Chondrocyte (in vitro differentiated cells): ENCODE results near the gene FBXO39. TPM values are rescaled to one million over a fixed set of nuclear protein-coding genes. Genes with fewer than 3 reads are reported as not detected.
"Not testable (repeated sequence)": the region's sequence is repeated elsewhere in the genome, so short reads cannot be mapped to it uniquely, and the experiment has no call there.

ENCODE experiments used
- DNase-seq: peaks from one replicate; pipeline ENCODE4 v3.0.0; 2021; ENCODE audit warnings: mixed read lengths, low spot score
- H3K27ac Mint-ChIP-seq: one replicate; pipeline ENCODE4 v1.8.0; 2021; ENCODE audit warnings: mild to moderate bottlenecking, moderate library complexity, mixed read lengths; ENCODE audit not compliant: unreplicated experiment
- H3K27me3 Mint-ChIP-seq: 2 replicates; pipeline ENCODE4 v1.8.0; 2021; ENCODE audit warnings: low read depth, mixed read lengths
- H3K36me3 Mint-ChIP-seq: 2 replicates; pipeline ENCODE4 v1.8.0; 2021; ENCODE audit warnings: low read depth, mixed read lengths
- H3K4me1 Mint-ChIP-seq: 2 replicates; pipeline ENCODE4 v1.8.0; 2021; ENCODE audit warnings: low read depth, mild to moderate bottlenecking, mixed read lengths
- H3K4me3 Mint-ChIP-seq: one replicate; pipeline ENCODE4 v1.8.0; 2021; ENCODE audit warnings: mild to moderate bottlenecking, moderate library complexity, mixed read lengths; ENCODE audit not compliant: unreplicated experiment
- H3K9me3 Mint-ChIP-seq: 2 replicates; pipeline ENCODE4 v1.8.0; 2021; ENCODE audit warnings: low read depth, mixed read lengths
- total RNA-seq: library from RNA; stranded (reverse); gene quantifications from 3 replicates; pipeline ENCODE4 v1.2.1, GENCODE V29; 2021
- TF ChIP-seq, protein P1 (sequence below): fragments of 200-600 bp; sonication (generic); IDR thresholded peaks from 2 replicates; pipeline ENCODE4 v1.5.0; 2021; ENCODE audit warnings: antibody characterized with exemption, mild to moderate bottlenecking, moderate library complexity

FBXO39 gene
- total RNA-seq, 1 donor from 2014 or later = not detected

DNA sequence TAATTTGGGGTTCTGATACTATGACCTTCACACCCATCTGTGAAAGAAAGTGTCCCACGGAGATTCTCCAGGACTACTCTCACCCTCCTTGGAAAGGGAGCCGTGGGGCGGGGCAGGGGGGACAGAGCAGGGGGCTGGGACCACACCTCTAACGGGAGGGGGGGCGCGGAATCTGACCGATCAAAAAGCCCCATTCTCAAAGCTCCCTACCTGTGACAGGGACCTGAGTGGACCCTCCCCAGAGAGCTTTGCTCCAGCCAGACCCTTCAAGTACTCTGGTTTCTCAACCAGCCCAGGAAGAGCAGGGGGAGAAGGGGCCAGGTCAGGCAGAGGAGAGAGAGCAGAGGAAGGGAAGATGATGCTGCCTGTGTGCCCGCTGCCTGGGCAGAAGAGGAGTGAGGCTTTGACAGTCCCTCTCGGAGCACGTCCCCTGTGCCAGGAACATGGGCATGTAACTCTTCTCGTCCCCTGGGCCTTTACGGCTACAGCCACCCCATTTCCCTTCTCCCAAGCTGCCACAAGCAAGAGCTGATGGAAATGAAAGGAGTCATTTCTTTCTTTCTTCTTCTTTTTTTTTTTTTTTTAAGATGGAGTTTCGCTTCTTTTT lies 19.5 kb upstream of the FBXO39 start:
- H3K9me3 Mint-ChIP-seq = no peaks in the 10 kb centered on the region
- H3K4me3 Mint-ChIP-seq = no peak overlapping the region
- TF ChIP-seq, protein P1, sequence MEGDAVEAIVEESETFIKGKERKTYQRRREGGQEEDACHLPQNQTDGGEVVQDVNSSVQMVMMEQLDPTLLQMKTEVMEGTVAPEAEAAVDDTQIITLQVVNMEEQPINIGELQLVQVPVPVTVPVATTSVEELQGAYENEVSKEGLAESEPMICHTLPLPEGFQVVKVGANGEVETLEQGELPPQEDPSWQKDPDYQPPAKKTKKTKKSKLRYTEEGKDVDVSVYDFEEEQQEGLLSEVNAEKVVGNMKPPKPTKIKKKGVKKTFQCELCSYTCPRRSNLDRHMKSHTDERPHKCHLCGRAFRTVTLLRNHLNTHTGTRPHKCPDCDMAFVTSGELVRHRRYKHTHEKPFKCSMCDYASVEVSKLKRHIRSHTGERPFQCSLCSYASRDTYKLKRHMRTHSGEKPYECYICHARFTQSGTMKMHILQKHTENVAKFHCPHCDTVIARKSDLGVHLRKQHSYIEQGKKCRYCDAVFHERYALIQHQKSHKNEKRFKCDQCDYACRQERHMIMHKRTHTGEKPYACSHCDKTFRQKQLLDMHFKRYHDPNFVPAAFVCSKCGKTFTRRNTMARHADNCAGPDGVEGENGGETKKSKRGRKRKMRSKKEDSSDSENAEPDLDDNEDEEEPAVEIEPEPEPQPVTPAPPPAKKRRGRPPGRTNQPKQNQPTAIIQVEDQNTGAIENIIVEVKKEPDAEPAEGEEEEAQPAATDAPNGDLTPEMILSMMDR = no peak
- H3K27ac Mint-ChIP-seq = no peak overlapping the region
- peaks cover 28% of the 10 kb centered on the region for H3K4me1 Mint-ChIP-seq
- DNase-seq = no peak
- H3K27me3 Mint-ChIP-seq = no peaks in the 10 kb centered on the region
- no peaks in the 10 kb centered on the region for H3K36me3 Mint-ChIP-seq

DNA sequence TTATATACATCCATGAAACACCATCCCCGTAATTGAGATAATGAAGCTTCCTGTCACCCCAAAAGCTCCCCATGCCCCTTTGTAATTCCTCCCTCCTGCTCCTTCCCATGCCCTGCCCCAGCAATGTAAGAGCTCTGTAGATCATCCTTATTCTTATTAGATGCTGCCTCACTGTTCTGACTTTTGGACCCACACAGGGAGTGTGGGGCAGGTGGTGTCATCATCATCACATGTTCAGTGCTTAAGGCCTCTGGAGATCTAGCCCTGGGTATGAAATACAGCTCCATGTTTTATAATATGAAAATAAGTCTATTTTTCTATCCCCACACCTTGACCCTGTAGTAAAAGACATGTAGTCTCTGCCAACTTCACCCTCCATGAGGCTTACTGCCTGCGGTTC lies 18.3 kb upstream of the FBXO39 start:
- TF ChIP-seq, protein P1 = no peak
- H3K27me3 Mint-ChIP-seq = peaks cover 1% of the 10 kb centered on the region
- H3K36me3 Mint-ChIP-seq = no peaks in the 10 kb centered on the region
- DNase-seq = no peak
- peaks cover 16% of the 10 kb centered on the region for H3K4me1 Mint-ChIP-seq
- no peak overlapping the region for H3K4me3 Mint-ChIP-seq
- no peaks in the 10 kb centered on the region for H3K9me3 Mint-ChIP-seq
- H3K27ac Mint-ChIP-seq = no peak overlapping the region

DNA sequence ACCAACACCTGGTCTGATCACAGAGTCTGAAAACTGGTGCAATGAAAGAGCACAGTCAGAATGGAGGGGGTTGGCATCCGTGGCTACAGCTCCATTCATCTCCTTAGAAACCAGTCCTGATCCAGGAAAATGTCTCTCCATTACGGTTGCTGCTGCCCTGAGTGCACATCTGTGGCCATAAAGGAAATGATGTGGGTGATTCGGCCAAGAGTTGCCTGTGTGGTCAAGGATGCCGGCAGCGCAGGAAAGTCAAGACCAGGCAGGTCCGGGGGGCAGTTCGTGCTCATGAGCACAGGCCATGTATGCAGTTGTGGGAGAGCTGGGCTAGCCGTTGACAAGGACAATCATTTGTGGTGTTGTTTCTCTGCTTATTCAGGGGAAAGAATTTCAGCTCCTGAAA lies 14.2 kb upstream of the FBXO39 start:
- peaks cover 4% of the 10 kb centered on the region for H3K9me3 Mint-ChIP-seq
- no peak overlapping the region for H3K27ac Mint-ChIP-seq
- no peak overlapping the region for H3K4me3 Mint-ChIP-seq
- peaks cover 22% of the 10 kb centered on the region for H3K27me3 Mint-ChIP-seq
- no peaks in the 10 kb centered on the region for H3K4me1 Mint-ChIP-seq
- peaks cover 4% of the 10 kb centered on the region for H3K36me3 Mint-ChIP-seq
- TF ChIP-seq, protein P1 = no peak
- no peak for DNase-seq

DNA sequence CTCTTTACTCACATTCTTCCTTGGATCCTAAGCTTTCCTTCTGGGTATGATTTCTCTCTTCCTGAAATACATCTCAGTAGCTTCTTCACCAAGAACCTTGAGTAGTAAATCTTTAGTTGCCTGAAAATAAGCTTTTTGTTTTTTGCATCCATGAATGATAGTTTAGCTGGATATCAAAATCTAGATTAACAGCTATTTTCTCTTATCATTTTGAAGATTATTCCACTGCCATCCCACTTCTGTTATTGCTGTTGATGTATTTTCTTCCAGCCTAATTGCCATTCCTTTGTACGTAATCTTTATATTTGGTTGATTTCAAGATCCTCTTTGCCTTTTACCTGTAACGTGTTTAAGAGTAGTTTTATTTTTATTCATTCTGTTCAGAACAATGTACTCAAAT lies 7.6 kb upstream of the FBXO39 start:
- Mint-ChIP-seq H3K4me1 (no peaks in the 10 kb centered on the region), H3K27me3 (peaks cover 31% of the 10 kb centered on the region), H3K4me3 (no peak overlapping the region), H3K36me3 (peaks cover 11% of the 10 kb centered on the region), H3K9me3 (peaks cover 22% of the 10 kb centered on the region), H3K27ac (no peak overlapping the region)
- TF ChIP-seq, protein P1 = no peak
- DNase-seq = no peak

GRCh38 chr17:6772016-6772415 lies 4.0 kb upstream of the FBXO39 start:
- no peak for DNase-seq

GRCh38 chr17:6774906-6775305 lies 1.1 kb upstream of the FBXO39 start:
- H3K27me3 Mint-ChIP-seq = peaks cover 63% of the 10 kb centered on the region
- H3K27ac Mint-ChIP-seq, H3K4me3 Mint-ChIP-seq, DNase-seq, H3K4me1 Mint-ChIP-seq, H3K36me3 Mint-ChIP-seq: not testable (repeated sequence)
- peaks cover 12% of the 10 kb centered on the region for H3K9me3 Mint-ChIP-seq

More at GRCh38 chr17:6772016-6772415, 4.0 kb upstream of the FBXO39 start:
- peaks cover 39% of the 10 kb centered on the region for H3K27me3 Mint-ChIP-seq
- TF ChIP-seq, protein P1 = no peak
- peaks cover 13% of the 10 kb centered on the region for H3K36me3 Mint-ChIP-seq
- H3K9me3 Mint-ChIP-seq = peaks cover 27% of the 10 kb centered on the region
- H3K4me1 Mint-ChIP-seq = no peaks in the 10 kb centered on the region
- no peak overlapping the region for H3K4me3 Mint-ChIP-seq
- H3K27ac Mint-ChIP-seq = no peak overlapping the region
